Activated CD4-positive, alpha-beta T cell treated with anti-CD3 and anti-CD28 coated beads for 36 hours (primary cell): ENCODE data around the gene SIK3. TPM values are rescaled to one million over a fixed set of nuclear protein-coding genes. Genes with fewer than 3 reads are reported as not detected.

ENCODE experiments used
- ATAC-seq: fragments of 200-7000 bp; cut with Tn5 transposase; one replicate; pipeline ENCODE4 v1.10.0; 2021; ENCODE audit warnings: mild to moderate bottlenecking, moderate library complexity
- CTCF ChIA-PET: fragments of 350-600 bp; sonication (Branson Sonifier 250); formaldehyde crosslinking; loops from one replicate; lab custom pipeline; 2021; ENCODE audit warnings: antibody characterized with exemption; lab: Charles Lee
- POLR2A ChIA-PET: fragments of 350-600 bp; sonication (Branson Sonifier 250); formaldehyde crosslinking; loops from one replicate; lab custom pipeline; 2021; ENCODE audit warnings: antibody characterized with exemption, inconsistent platforms; lab: Charles Lee
- DNase-seq: peaks from one replicate; pipeline ENCODE4 v3.0.0-alpha.2; 2020
- H3K27ac Mint-ChIP-seq: one replicate; pipeline ENCODE4 v1.8.0; 2021; ENCODE audit warnings: mixed read lengths
- H3K27me3 Mint-ChIP-seq: one replicate; pipeline ENCODE4 v1.8.0; 2021; ENCODE audit warnings: mixed read lengths
- H3K36me3 Mint-ChIP-seq: one replicate; pipeline ENCODE4 v1.8.0; 2021; ENCODE audit warnings: low read depth, mixed read lengths
- H3K4me1 Mint-ChIP-seq: one replicate; pipeline ENCODE4 v1.8.0; 2021; ENCODE audit warnings: mixed read lengths
- H3K4me3 Mint-ChIP-seq: one replicate; pipeline ENCODE4 v1.8.0; 2021; ENCODE audit warnings: mild to moderate bottlenecking, moderate library complexity, mixed read lengths
- H3K9me3 Mint-ChIP-seq: one replicate; pipeline ENCODE4 v1.8.0; 2021; ENCODE audit warnings: low read depth, mixed read lengths
- intact Hi-C, 2 experiments: fragments of 100-400 bp; cut with DNase I in 1 of 2; cut with micrococcal nuclease in 1 of 2; formaldehyde crosslinking; loops; one replicate each; pipeline versions ENCODE4 v1.14.2 to v1.15.1; 2022 to 2024; cut with DNase I, micrococcal nuclease
- total RNA-seq, 2 experiments: library from RNA; stranded (reverse); gene quantifications; one replicate each; pipeline ENCODE4 v1.2.3, GENCODE V29; 2021

Gene SIK3
- total RNA-seq, 2 experiments from 2014 or later = 23.6 to 25.3 TPM

GRCh38 chr11:116918925-116919655, 179.1 kb downstream of the SIK3 start:
- CTCF ChIA-PET = interaction anchor here (1.1 to 2.1 kb wide), 5 partner anchors 10 to 187 kb away, joined by 3 to 6 read pairs (median 3); no protein-coding TSS in a partner anchor
- Mint-ChIP-seq H3K27ac (no peak overlapping the region), H3K27me3 (no peaks in the 10 kb centered on the region), H3K4me3 (no peak overlapping the region), H3K9me3 (no peaks in the 10 kb centered on the region), H3K36me3 (peaks cover 6% of the 10 kb centered on the region), H3K4me1 (no peaks in the 10 kb centered on the region)
- ATAC-seq (no peak), DNase-seq (no peak)
- POLR2A ChIA-PET = no interaction called here
- intact Hi-C loops = no loop called here

GRCh38 chr11:116917632-116918031, 180.6 kb downstream of the SIK3 start:
- no peak for ATAC-seq
- CTCF ChIA-PET = interaction anchor here (0.7 to 1.5 kb wide), 5 partner anchors 8 to 85 kb away, joined by 3 to 14 read pairs (median 4); no protein-coding TSS in a partner anchor
- no peak for DNase-seq
- Mint-ChIP-seq H3K9me3 (no peaks in the 10 kb centered on the region), H3K36me3 (no peaks in the 10 kb centered on the region), H3K27ac (no peak overlapping the region), H3K27me3 (no peaks in the 10 kb centered on the region), H3K4me3 (no peak overlapping the region), H3K4me1 (no peaks in the 10 kb centered on the region)
- intact Hi-C loops = no loop called here
- POLR2A ChIA-PET = no interaction called here

GRCh38 chr11:116916886-116917285, 181.3 kb downstream of the SIK3 start:
- H3K4me1 Mint-ChIP-seq = no peaks in the 10 kb centered on the region
- no peak overlapping the region for H3K4me3 Mint-ChIP-seq
- intact Hi-C loops = no loop called here
- POLR2A ChIA-PET = no interaction called here
- peaks cover 4% of the 10 kb centered on the region for H3K36me3 Mint-ChIP-seq
- DNase-seq = no peak
- no peaks in the 10 kb centered on the region for H3K9me3 Mint-ChIP-seq
- CTCF ChIA-PET = interaction anchor here (0.5 to 1.5 kb wide), 5 partner anchors 8 to 86 kb away, joined by 3 to 14 read pairs (median 4); no protein-coding TSS in a partner anchor
- no peak overlapping the region for H3K27ac Mint-ChIP-seq
- ATAC-seq = no peak
- no peaks in the 10 kb centered on the region for H3K27me3 Mint-ChIP-seq

GRCh38 chr11:116916052-116916451, 182.2 kb downstream of the SIK3 start:
- no peak overlapping the region for H3K4me3 Mint-ChIP-seq

GRCh38 chr11:116913000-116913399, 185.2 kb downstream of the SIK3 start:
- Mint-ChIP-seq H3K27me3 (no peaks in the 10 kb centered on the region), H3K36me3 (peaks cover 8% of the 10 kb centered on the region), H3K4me3 (no peak overlapping the region), H3K9me3 (no peaks in the 10 kb centered on the region), H3K27ac (no peak overlapping the region), H3K4me1 (peaks cover 18% of the 10 kb centered on the region)
- DNase-seq (no peak), ATAC-seq (no peak)
- ChIA-PET CTCF (interaction anchor here (0.5 to 1.3 kb wide), 3 partner anchors 14 to 186 kb away, joined by 3 to 4 read pairs (median 3); no protein-coding TSS in a partner anchor), POLR2A (interaction anchor here (0.7 kb wide), 1 partner anchor 94 kb away, joined by 4 read pairs; no protein-coding TSS in a partner anchor)
- intact Hi-C loops = no loop called here

More at GRCh38 chr11:116916052-116916451, 182.2 kb downstream of the SIK3 start:
- ChIA-PET POLR2A (no interaction called here), CTCF (no interaction called here)
- no peaks in the 10 kb centered on the region for H3K9me3 Mint-ChIP-seq
- peaks cover 4% of the 10 kb centered on the region for H3K36me3 Mint-ChIP-seq
- intact Hi-C loops = no loop called here
- H3K27me3 Mint-ChIP-seq = no peaks in the 10 kb centered on the region
- no peak for ATAC-seq
- no peak for DNase-seq
- no peak overlapping the region for H3K27ac Mint-ChIP-seq
- no peaks in the 10 kb centered on the region for H3K4me1 Mint-ChIP-seq

- Mint-ChIP-seq H3K9me3 (no peaks in the 10 kb centered on the region), H3K4me3 (no peak overlapping the region), H3K27me3 (no peaks in the 10 kb centered on the region), H3K4me1 (peaks cover 20% of the 10 kb centered on the region), H3K36me3 (peaks cover 8% of the 10 kb centered on the region), H3K27ac (no peak overlapping the region)
- intact Hi-C loops = no loop called here
- POLR2A ChIA-PET = interaction anchor here (0.5 to 0.7 kb wide), 2 partner anchors 42 to 95 kb away, joined by 3 to 4 read pairs; no protein-coding TSS in a partner anchor
- CTCF ChIA-PET = interaction anchor here (0.5 to 4.1 kb wide), 3 partner anchors 32 to 187 kb away, joined by 3 to 12 read pairs (median 3); no protein-coding TSS in a partner anchor
- DNase-seq (no peak), ATAC-seq (no peak)
These were observed 186.1 kb downstream of the SIK3 start for GRCh38 chr11:116911976-116912734.

GRCh38 chr11:116910847-116911246, 187.4 kb downstream of the SIK3 start:
- intact Hi-C loops = no loop called here
- Mint-ChIP-seq H3K36me3 (peaks cover 12% of the 10 kb centered on the region), H3K9me3 (no peaks in the 10 kb centered on the region), H3K4me3 (no peak overlapping the region), H3K27ac (no peak overlapping the region), H3K4me1 (peaks cover 20% of the 10 kb centered on the region), H3K27me3 (no peaks in the 10 kb centered on the region)
- ChIA-PET CTCF (interaction anchor here (4.1 kb wide), 1 partner anchor 31 kb away, joined by 12 read pairs; no protein-coding TSS in a partner anchor), POLR2A (no interaction called here)
- ATAC-seq (no peak), DNase-seq (no peak)

- intact Hi-C loops = no loop called here
- CTCF ChIA-PET = interaction anchor here (4.1 kb wide), 1 partner anchor 31 kb away, joined by 12 read pairs; no protein-coding TSS in a partner anchor
- Mint-ChIP-seq H3K27ac (peak overlapping the region; percentile 29), H3K4me1 (peaks cover 20% of the 10 kb centered on the region), H3K4me3 (no peak overlapping the region), H3K27me3 (no peaks in the 10 kb centered on the region), H3K36me3 (peaks cover 13% of the 10 kb centered on the region), H3K9me3 (no peaks in the 10 kb centered on the region)
- DNase-seq = no peak
- POLR2A ChIA-PET = no interaction called here
- ATAC-seq = no peak
These were observed 187.8 kb downstream of the SIK3 start for GRCh38 chr11:116910378-116910777.

GRCh38 chr11:116909245-116909644, 189.0 kb downstream of the SIK3 start:
- Mint-ChIP-seq H3K36me3 (peaks cover 13% of the 10 kb centered on the region), H3K27ac (peak overlapping the region; percentile 34), H3K9me3 (no peaks in the 10 kb centered on the region), H3K27me3 (no peaks in the 10 kb centered on the region), H3K4me3 (no peak overlapping the region), H3K4me1 (peaks cover 20% of the 10 kb centered on the region)
- CTCF ChIA-PET = interaction anchor here (0.8 to 4.1 kb wide), 4 partner anchors 8 to 118 kb away, joined by 3 to 12 read pairs (median 3); partner anchors contain the start of gene APOA5
- DNase-seq (no peak), ATAC-seq (peak; percentile 33)
- intact Hi-C loops = no loop called here
- POLR2A ChIA-PET = no interaction called here

- DNase-seq = no peak
- peaks cover 15% of the 10 kb centered on the region for H3K36me3 Mint-ChIP-seq
- POLR2A ChIA-PET = no interaction called here
These were observed 191.7 kb downstream of the SIK3 start for GRCh38 chr11:116906479-116906878.

GRCh38 chr11:116903090-116903489, 195.1 kb downstream of the SIK3 start:
- H3K9me3 Mint-ChIP-seq = peaks cover 8% of the 10 kb centered on the region
- no peak overlapping the region for H3K4me3 Mint-ChIP-seq
- ChIA-PET CTCF (interaction anchor here (0.7 to 1.6 kb wide), 5 partner anchors 10 to 203 kb away, joined by 3 to 5 read pairs (median 3); no protein-coding TSS in a partner anchor), POLR2A (interaction anchor here (0.6 kb wide), 1 partner anchor 40 kb away, joined by 3 read pairs; no protein-coding TSS in a partner anchor)
- peaks cover 23% of the 10 kb centered on the region for H3K36me3 Mint-ChIP-seq
- no peaks in the 10 kb centered on the region for H3K27me3 Mint-ChIP-seq
- H3K27ac Mint-ChIP-seq = no peak overlapping the region
- DNase-seq (no peak), ATAC-seq (no peak)
- intact Hi-C loops = no loop called here
- H3K4me1 Mint-ChIP-seq = peaks cover 21% of the 10 kb centered on the region

More at GRCh38 chr11:116906479-116906878, 191.7 kb downstream of the SIK3 start:
- intact Hi-C loops = no loop called here
- Mint-ChIP-seq H3K4me3 (no peak overlapping the region), H3K4me1 (peaks cover 39% of the 10 kb centered on the region), H3K9me3 (no peaks in the 10 kb centered on the region), H3K27me3 (no peaks in the 10 kb centered on the region), H3K27ac (no peak overlapping the region)
- CTCF ChIA-PET = no interaction called here
- no peak for ATAC-seq
